ENCODE measurements around the gene PTPRG. TPM values are rescaled to one million over a fixed set of nuclear protein-coding genes. Genes with fewer than 3 reads are reported as not detected.

PTPRG gene
- total RNA-seq, 1 experiment from 2014 or later: 69.3 TPM

- H3K23me2 ChIP-seq (ENCODE audit: insufficient read length, low read depth, low read length, poor library complexity, severe bottlenecking): no peaks in the 10 kb centered on the region
- Mint-ChIP-seq H3K4me1 (peaks cover 14 to 18% of the 10 kb centered on the region in 2 experiments), H3K27ac (peak overlapping the region in 2 of 3 experiments; percentile 5 to 75; a peak in 3 of 7 replicates), H3K9me3 (peaks cover 0 to 2% of the 10 kb centered on the region in 2 experiments; a peak in 1 of 5 replicates), H3K27me3 (ENCODE audit: low read depth) (no peaks in the 10 kb centered on the region), H3K4me3 (no peak overlapping the region), H3K36me3 (ENCODE audit: insufficient read depth in 1 of 3, low read depth in 3 of 3) (no peaks in the 10 kb centered on the region)
- no peak overlapping the region for H4K5ac ChIP-seq (ENCODE audit: insufficient read length, low read depth, low read length)
- no peaks in the 10 kb centered on the region for H3K9me3 ChIP-seq (ENCODE audit: control insufficient read depth, low read depth, low read length)
- no peak overlapping the region for H2AK5ac ChIP-seq (ENCODE audit: insufficient read length, low read length)
- H3K9ac ChIP-seq (ENCODE audit: extremely low read depth, insufficient read length, low read length): no peak overlapping the region
- H2BK20ac ChIP-seq (ENCODE audit: low read depth, low read length, poor library complexity, severe bottlenecking): no peak overlapping the region
- H3K4me1 ChIP-seq (ENCODE audit: insufficient read depth, low read length): peaks cover 4% of the 10 kb centered on the region; the same call in 1 of the 2 replicates
- H3K4me2 ChIP-seq (ENCODE audit: insufficient read depth, insufficient read length, low read length): no peak overlapping the region
- no peak overlapping the region for H2BK15ac ChIP-seq (ENCODE audit: low read depth, low read length)
- H3K27ac ChIP-seq (ENCODE audit: insufficient read length, low read depth, low read length): no peak overlapping the region
- peak; percentile 36 for DNase-seq
- TF ChIP-seq, protein P1, sequence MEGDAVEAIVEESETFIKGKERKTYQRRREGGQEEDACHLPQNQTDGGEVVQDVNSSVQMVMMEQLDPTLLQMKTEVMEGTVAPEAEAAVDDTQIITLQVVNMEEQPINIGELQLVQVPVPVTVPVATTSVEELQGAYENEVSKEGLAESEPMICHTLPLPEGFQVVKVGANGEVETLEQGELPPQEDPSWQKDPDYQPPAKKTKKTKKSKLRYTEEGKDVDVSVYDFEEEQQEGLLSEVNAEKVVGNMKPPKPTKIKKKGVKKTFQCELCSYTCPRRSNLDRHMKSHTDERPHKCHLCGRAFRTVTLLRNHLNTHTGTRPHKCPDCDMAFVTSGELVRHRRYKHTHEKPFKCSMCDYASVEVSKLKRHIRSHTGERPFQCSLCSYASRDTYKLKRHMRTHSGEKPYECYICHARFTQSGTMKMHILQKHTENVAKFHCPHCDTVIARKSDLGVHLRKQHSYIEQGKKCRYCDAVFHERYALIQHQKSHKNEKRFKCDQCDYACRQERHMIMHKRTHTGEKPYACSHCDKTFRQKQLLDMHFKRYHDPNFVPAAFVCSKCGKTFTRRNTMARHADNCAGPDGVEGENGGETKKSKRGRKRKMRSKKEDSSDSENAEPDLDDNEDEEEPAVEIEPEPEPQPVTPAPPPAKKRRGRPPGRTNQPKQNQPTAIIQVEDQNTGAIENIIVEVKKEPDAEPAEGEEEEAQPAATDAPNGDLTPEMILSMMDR (conservative IDR thresholded peaks at IDR 0.05): no peak
- H2BK5ac ChIP-seq (ENCODE audit: insufficient read length, low read length): no peak overlapping the region
- H3K14ac ChIP-seq (ENCODE audit: insufficient read depth, low read length): no peak overlapping the region
- H3K4ac ChIP-seq (ENCODE audit: low read depth, low read length): no peak overlapping the region
- no peak overlapping the region for H3K23ac ChIP-seq (ENCODE audit: insufficient read length, low read depth, low read length)
- H3K79me2 ChIP-seq (ENCODE audit: insufficient read depth, low read length): no peaks in the 10 kb centered on the region
- no peaks in the 10 kb centered on the region for H3K79me1 ChIP-seq (ENCODE audit: insufficient read depth, low read depth, low read length, poor library complexity, severe bottlenecking)
- H3K56ac ChIP-seq (ENCODE audit: insufficient read length, low read depth, low read length): no peak overlapping the region
- H3K27me3 ChIP-seq (ENCODE audit: insufficient read depth, low read length): no peaks in the 10 kb centered on the region
- H4K20me1 ChIP-seq (ENCODE audit: control insufficient read depth, insufficient read depth, insufficient read length): no peaks in the 10 kb centered on the region
- WGBS (ENCODE audit: extremely low coverage, insufficient read length, low lambda C conversion rate): no CpG with 5 or more reads among the region's 4 CpGs
- H2BK12ac ChIP-seq (ENCODE audit: insufficient read length, low read depth, low read length): no peak overlapping the region
- no peak overlapping the region for H3K18ac ChIP-seq (ENCODE audit: insufficient read length, low read depth, low read length)
- H2BK120ac ChIP-seq (ENCODE audit: low read depth, low read length, poor library complexity, severe bottlenecking): no peak overlapping the region
- no peak overlapping the region for H4K8ac ChIP-seq (replicated peaks; ENCODE audit: insufficient read length, low read depth, low read length)
- no peak overlapping the region for H2AFZ ChIP-seq (ENCODE audit: low read length)
- H3T11ph ChIP-seq (ENCODE audit: low read length): no peak overlapping the region
- no peak overlapping the region for H4K91ac ChIP-seq (ENCODE audit: insufficient read length, low read depth, low read length)
Measured at GRCh38 chr3:61522060-61522459, 39.3 kb upstream of the PTPRG start.
